NCI-H1694 treated with DMSO at 0.1 percent for 48 hours (cell line): ENCODE measurements around the gene PRAMEF17.
"Not testable (repeated sequence)": the region's sequence is repeated elsewhere in the genome, so short reads cannot be mapped to it uniquely, and the experiment has no call there.

Experiments
- DNase-seq: peaks from one replicate; lab custom pipeline; 2025; lab: John Stamatoyannopoulos, UW

PRAMEF17 gene, protein sequence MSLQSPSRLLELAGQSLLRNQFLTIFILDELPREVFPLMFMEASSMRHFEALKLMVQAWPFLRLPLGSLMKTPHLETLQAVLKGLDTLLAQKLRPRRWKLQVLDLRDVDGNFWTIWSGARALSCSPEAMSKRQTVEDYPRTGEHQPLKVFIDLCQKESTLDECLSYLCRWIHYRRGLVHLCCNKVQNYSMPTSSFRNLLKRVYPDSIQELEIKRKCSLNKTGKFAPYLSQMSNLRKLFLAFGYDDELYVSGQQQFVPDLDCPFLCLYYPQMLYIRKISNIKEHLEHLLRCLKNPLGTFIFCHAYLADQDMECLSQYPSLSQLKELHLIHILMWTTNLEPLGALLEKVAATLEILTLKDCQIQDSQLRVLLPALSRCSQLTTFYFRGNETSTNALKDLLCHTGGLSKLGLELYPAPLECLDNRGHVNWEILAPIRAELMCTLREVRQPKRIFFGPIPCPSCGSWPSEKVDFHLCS

DNA sequence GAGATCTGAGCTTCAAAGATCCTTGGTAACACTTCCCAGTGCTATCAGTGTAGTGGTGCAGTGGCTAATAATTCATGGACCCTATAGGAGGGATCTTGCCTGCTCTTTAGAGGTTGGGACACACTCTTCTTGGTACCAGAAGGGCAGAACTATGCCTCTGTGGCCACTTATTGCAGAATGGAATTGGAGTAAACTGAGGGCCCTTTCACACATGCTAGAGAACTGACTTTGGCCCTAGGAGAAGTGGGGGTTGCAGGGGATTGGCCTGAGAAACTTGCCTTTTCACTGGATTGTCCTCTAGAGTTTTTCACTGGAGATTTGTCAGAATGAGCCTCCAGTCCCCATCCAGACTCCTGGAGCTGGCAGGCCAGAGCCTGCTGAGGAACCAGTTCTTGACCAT, at the start of gene PRAMEF17:
TSS of gene PRAMEF17 (plus strand) at position 301 of the 400 bp plus-strand sequence. CDS start at position 327, 26 bp downstream.
- not testable (repeated sequence) for DNase-seq

- DNase-seq, result not testable (repeated sequence)
Observed at GRCh38 chr1:13342496-13342895, 46.9 kb upstream of the PRAMEF17 start.

DNA sequence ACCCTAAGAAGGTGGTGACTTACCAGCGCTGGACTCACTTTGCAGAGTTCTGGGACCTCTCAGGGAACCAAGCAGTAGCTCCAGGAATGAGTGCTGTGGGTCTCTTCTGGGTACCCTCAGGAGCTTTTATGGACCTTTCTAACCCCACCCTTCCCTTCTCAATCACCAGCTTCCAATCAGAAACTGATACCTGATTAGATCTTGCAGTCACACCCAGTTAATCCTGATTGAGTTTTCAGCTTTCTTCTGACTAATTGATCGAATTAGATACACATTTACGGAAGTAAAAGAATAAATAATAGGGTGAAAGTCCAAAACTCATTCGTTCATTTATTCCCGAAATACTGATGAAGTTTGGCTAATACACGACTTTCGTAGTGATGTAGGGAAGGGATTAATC, 42.4 kb upstream of the PRAMEF17 start, which contains the start of gene PRAMEF14:
TSS of gene PRAMEF14 (minus strand) at position 101 of the 400 bp plus-strand sequence. CDS start 1,820 bp downstream, outside the sequence.
- DNase-seq, result not testable (repeated sequence)

- DNase-seq, result not testable (repeated sequence)
Observed at GRCh38 chr1:13353476-13353875, 36.0 kb upstream of the PRAMEF17 start.

DNA sequence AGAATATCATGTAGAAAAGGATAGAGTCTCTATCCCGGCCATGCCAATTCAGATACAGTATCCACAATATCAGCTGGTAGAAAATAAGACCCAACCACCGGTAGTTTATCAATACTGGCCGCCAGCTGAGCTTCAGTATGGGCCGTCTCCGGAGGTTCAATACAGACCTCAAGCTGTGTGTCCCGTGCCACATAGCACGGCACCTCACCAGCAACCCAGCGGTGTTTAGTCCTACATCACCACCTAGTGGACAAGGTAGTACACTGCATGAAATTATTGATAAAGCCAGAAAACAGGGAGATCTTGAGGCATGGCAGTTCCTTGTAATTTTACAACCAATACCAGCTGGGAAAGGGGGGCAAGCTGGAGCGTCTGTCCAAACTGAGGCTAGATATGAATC, 35.0 kb upstream of the PRAMEF17 start:
- DNase-seq, result not testable (repeated sequence)

DNA sequence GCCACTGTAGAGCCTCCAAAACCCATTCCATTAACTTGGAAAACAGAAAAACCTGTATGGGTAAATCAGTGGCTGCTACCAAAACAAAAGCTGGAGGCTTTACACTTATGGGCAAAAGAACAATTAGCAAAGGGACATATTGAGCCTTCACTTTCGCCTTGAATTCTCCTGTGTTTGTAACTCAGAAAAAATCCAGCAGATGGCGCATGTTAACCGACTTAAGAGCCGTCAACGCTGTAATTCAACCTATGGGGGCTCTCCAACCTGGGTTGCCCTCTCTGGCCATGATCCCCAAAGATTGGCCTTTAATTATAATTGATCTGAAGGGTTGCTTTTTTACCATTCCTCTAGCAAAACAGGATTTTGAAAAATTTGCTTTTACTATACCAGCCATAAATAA, 32.7 kb upstream of the PRAMEF17 start:
- peak; percentile 21 for DNase-seq

DNA sequence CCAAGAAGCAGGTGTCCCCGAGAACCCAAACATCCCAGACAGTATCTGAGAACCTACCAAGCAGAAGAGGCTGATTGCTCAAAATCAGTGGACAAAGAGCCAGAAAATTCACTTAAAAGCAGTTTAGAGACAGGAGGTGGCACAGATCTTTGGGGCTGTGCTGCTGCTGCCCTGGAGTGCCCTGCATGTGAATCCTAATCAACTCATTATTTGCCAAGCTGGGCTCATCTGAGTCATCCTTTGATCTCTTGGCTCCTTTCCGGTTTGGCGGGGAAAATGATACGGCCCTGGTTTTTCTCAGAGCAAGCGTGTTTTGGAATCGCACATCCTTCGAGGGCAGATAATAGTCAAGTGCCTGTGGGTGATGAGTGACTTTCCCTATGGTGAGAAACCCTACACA, 27.1 kb upstream of the PRAMEF17 start:
- not testable (repeated sequence) for DNase-seq

DNA sequence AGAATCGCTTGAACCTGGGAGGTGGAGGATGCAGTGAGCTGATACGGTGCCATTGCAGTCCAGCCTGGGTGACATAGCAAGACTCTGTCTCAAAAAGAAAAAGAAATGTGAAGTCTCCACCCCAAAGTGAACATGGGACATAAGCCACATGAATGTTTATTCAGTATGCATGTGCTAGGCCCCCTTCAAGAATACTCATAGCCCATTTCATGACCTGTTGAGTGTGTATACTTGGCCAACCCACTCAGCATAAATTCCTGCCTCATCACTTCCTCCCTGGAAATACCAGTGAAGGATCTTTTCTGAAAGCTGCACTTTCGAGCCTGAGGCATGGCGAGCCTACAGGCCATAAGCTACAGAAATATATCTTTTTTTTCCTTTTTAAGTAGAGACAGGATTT, 24.5 kb upstream of the PRAMEF17 start:
- DNase-seq, result not testable (repeated sequence)

DNA sequence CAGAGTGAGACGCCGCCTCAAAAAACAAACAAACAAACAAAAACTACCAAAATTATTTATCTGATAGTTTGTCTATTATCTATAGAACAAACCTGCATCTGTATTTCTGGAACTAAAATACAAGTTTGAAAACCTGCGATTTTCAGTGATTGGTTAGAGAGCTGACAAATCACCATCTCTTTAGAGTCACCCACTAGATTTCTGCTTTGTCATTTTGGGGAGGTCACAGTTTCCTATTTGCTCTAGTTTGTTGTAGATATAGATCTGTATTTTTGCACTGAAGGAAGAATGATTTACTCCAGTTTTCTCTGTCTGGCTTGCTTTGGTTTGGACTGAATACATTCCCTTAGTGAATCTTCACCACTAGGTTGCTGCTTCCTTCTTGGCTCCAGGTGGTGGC, 22.9 kb upstream of the PRAMEF17 start:
- not testable (repeated sequence) for DNase-seq

- DNase-seq, result not testable (repeated sequence)
Observed at GRCh38 chr1:13368544-13368943, 20.9 kb upstream of the PRAMEF17 start.

- DNase-seq, result not testable (repeated sequence)
Observed at GRCh38 chr1:13378983-13379382, 10.4 kb upstream of the PRAMEF17 start.

DNA sequence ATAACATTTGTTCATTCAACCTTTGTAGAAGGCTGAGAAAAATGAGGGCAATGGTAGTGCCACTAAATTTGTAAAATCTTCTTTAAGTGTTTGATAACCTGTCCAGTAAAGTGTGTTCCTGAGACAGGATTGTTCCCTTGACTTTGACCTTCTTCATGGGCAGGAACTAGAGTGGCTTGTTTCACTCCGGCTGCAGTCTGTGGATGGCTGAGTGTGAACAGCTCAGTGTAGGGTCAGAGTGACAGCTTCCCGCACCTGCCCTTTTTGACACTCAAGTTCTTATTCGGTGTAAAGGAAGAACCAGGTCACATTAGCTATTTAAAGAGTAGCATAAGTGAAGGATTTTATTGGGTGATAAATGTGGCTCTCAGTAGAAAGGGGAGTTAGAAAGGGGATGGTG, 9.1 kb upstream of the PRAMEF17 start:
- DNase-seq, result not testable (repeated sequence)

DNA sequence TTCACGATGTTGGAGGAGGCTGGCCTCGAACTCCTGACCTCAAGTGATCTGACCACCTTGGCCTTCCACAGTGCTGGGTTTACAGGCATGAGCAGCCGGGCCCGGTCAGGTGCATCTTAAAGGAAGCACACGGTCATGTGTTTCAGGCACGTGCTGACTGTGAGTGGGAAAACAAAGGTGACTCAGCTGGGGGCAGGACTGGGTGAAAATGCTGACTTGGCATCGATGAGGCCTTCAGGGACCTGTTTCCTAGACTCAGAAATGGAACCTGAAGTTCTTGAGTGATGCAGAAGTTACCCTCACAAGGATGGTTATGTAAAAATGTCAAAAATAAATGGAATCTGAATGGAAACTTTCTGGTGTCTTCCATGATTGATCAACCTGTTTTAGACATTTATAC, 3.6 kb downstream of the PRAMEF17 start:
- DNase-seq, result not testable (repeated sequence)

GRCh38 chr1:13394761-13395160, 5.3 kb downstream of the PRAMEF17 start:
- DNase-seq, result not testable (repeated sequence)

GRCh38 chr1:13395311-13395710, 5.9 kb downstream of the PRAMEF17 start:
- DNase-seq, result not testable (repeated sequence)

- no peak for DNase-seq
Observed at GRCh38 chr1:13407811-13408210, 18.4 kb downstream of the PRAMEF17 start.

DNA sequence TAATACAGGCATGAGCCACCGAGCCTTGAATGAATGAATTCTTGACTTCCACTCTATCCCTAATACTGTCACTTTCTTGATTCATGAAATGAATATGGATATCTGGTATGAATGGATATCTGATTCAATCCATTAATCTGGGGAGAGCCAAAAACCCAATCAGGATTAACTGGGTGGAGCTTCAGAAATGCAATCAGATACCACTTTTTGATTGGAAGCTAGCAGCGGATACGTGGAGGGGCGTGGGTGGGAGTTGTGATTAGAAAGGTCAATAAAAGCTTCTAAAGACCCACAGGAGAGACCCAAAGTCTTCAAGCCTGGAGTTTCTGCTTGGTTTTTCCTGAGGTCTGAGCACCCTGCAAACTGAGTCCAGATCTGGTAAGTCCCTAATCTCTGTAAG, 20.7 kb downstream of the PRAMEF17 start, which contains the start of gene PRAMEF20:
TSS of gene PRAMEF20 (plus strand) at position 301 of the 400 bp plus-strand sequence. CDS start 5,905 bp downstream, outside the sequence.
- not testable (repeated sequence) for DNase-seq

DNA sequence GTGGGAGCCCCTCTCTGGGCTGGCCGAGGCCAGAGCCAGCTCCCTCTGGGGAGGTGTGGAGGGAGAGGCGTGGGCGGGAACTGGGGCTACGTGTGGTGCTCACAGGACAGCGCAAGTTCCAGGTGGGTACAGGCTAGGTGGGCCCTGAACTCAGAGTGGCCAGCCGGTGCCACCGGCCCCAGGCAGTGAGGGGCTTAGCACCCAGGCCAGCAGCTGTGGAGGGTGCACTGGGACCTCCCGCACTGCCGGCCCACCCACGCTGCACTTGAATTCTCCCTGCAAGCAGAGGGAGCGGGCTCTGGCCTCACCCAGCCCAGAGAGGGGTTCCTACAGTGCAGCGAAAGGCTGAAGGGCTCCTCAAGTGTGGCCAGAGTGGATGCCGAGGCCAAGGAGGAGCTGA, 41.1 kb downstream of the PRAMEF17 start:
- DNase-seq, result no peak

DNA sequence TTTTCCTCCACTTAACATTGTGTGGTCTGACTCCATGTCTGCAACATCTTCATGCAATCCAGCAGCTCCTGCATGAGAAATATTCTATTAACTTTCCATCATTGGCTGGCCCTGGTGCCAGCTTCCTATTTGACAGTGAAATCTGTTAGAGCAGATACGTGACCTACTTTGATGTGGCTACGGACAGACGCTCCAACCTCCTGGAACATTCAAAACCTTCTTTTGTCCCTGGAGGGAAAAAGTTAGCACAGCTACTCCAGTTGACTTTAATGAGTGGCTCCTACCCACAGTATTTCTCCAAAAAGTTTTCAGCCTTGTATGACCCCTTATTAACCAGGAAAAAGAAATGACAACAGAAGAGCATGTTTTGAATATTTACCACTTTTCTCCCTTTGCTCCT, 42.8 kb downstream of the PRAMEF17 start:
- DNase-seq, result no peak

- not testable (repeated sequence) for DNase-seq
Observed at GRCh38 chr1:13433694-13434358, 44.4 kb downstream of the PRAMEF17 start.

GRCh38 chr1:13435458-13435857, 46.0 kb downstream of the PRAMEF17 start:
- DNase-seq, result no peak

DNA sequence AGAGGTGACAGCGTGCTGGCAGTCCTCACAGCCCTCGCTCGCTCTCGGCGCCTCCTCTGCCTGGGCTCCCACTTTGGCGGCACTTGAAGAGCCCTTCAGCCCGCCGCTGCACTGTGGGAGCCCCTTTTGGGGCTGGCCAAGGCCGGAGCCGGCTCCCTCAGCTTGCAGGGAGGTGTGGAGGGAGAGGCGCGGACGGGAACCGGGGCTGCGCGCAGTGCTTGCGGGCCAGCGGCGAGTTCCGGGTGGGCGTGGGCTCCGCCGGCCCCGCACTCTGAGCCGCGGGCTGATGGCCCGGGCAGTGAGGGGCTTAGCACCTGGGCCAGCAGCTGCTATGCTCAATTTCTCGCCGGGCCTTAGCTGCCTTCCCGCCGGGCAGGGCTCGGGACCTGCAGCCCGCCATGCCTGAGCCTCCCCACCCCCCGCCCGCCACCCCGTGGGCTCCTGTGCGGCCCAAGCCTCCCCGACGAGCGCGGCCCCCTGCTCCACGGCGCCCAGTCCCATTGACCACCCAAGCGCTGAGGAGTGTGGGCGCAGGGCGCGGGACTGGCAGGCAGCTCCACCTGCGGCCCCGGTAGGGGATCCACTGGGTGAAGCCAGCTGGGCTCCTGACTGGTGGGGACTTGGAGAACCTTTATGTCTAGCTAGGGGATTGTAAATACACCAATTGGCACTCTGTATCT, 49.8 kb downstream of the PRAMEF17 start:
- DNase-seq, result not testable (repeated sequence)
